Measurements from ENCODE around the gene EHMT1.
"Not testable (repeated sequence)": the region's sequence is repeated elsewhere in the genome, so short reads cannot be mapped to it uniquely, and the experiment has no call there.

Gene EHMT1

GRCh38 chr9:137880976-137881530, 262.2 kb downstream of the EHMT1 start:
- Histone ChIP-seq H3K36me3 (ENCODE audit: control insufficient read depth in 2 of 2, insufficient read depth in 2 of 2, low read length in 2 of 2) (no peaks in the 10 kb centered on the region), H3K27me3 (ENCODE audit: control insufficient read depth in 2 of 2, insufficient read depth in 2 of 2, low read length in 2 of 2) (peaks cover 0 to 10% of the 10 kb centered on the region in 2 donors), H3K4me1 (ENCODE audit: control insufficient read depth in 2 of 2, insufficient read depth in 2 of 2, low read length in 2 of 2) (no peaks in the 10 kb centered on the region), H3K9me3 (ENCODE audit: control insufficient read depth in 2 of 2, low read length in 2 of 2) (no peaks in the 10 kb centered on the region), H3K27ac (ENCODE audit: low read depth in 2 of 2, low read length in 2 of 2) (no peak overlapping the region), H3K9ac (ENCODE audit: low read depth in 1 of 2, low read length in 2 of 2) (no peak overlapping the region), H3K4me3 (ENCODE audit: low read length in 2 of 2) (no peak overlapping the region)

GRCh38 chr9:137881591-137882505, 263.0 kb downstream of the EHMT1 start:
- Histone ChIP-seq H3K27ac (ENCODE audit: low read depth in 2 of 2, low read length in 2 of 2) (no peak overlapping the region), H3K9ac (ENCODE audit: low read depth in 1 of 2, low read length in 2 of 2) (no peak overlapping the region), H3K36me3 (ENCODE audit: control insufficient read depth in 2 of 2, insufficient read depth in 2 of 2, low read length in 2 of 2) (no peaks in the 10 kb centered on the region), H3K27me3 (ENCODE audit: control insufficient read depth in 2 of 2, insufficient read depth in 2 of 2, low read length in 2 of 2) (peaks cover 0 to 10% of the 10 kb centered on the region in 2 donors), H3K4me3 (ENCODE audit: low read length in 2 of 2) (no peak overlapping the region), H3K4me1 (ENCODE audit: control insufficient read depth in 2 of 2, insufficient read depth in 2 of 2, low read length in 2 of 2) (no peaks in the 10 kb centered on the region), H3K9me3 (ENCODE audit: control insufficient read depth in 2 of 2, low read length in 2 of 2) (no peaks in the 10 kb centered on the region)

- peaks cover 0 to 10% of the 10 kb centered on the region in 2 donors for H3K27me3 ChIP-seq (ENCODE audit: control insufficient read depth in 2 of 2, insufficient read depth in 2 of 2, low read length in 2 of 2)
- H3K4me1 ChIP-seq (ENCODE audit: control insufficient read depth in 2 of 2, insufficient read depth in 2 of 2, low read length in 2 of 2), result no peaks in the 10 kb centered on the region
- H3K27ac ChIP-seq (ENCODE audit: low read depth in 2 of 2, low read length in 2 of 2), result no peak overlapping the region
- H3K4me3 ChIP-seq (ENCODE audit: low read length in 2 of 2), result no peak overlapping the region
- H3K36me3 ChIP-seq (ENCODE audit: control insufficient read depth in 2 of 2, insufficient read depth in 2 of 2, low read length in 2 of 2), result no peaks in the 10 kb centered on the region
- H3K9ac ChIP-seq (ENCODE audit: low read depth in 1 of 2, low read length in 2 of 2), result no peak overlapping the region
- no peaks in the 10 kb centered on the region for H3K9me3 ChIP-seq (ENCODE audit: control insufficient read depth in 2 of 2, low read length in 2 of 2)
These were observed 263.7 kb downstream of the EHMT1 start for GRCh38 chr9:137882506-137882821.

- not testable (repeated sequence) for H3K9me3 ChIP-seq (ENCODE audit: control insufficient read depth in 2 of 2, low read length in 2 of 2); H3K27me3 ChIP-seq (ENCODE audit: control insufficient read depth in 2 of 2, insufficient read depth in 2 of 2, low read length in 2 of 2); H3K4me3 ChIP-seq (ENCODE audit: low read length in 2 of 2); H3K36me3 ChIP-seq (ENCODE audit: control insufficient read depth in 2 of 2, insufficient read depth in 2 of 2, low read length in 2 of 2); H3K4me1 ChIP-seq (ENCODE audit: control insufficient read depth in 2 of 2, insufficient read depth in 2 of 2, low read length in 2 of 2); H3K27ac ChIP-seq (ENCODE audit: low read depth in 2 of 2, low read length in 2 of 2); H3K9ac ChIP-seq (ENCODE audit: low read depth in 1 of 2, low read length in 2 of 2)
These were observed 265.2 kb downstream of the EHMT1 start for GRCh38 chr9:137883977-137884376.

GRCh38 chr9:137884547-137884946, 265.7 kb downstream of the EHMT1 start:
- H3K9me3 ChIP-seq (ENCODE audit: control insufficient read depth in 2 of 2, low read length in 2 of 2), result not testable (repeated sequence)

GRCh38 chr9:137885121-137885520, 266.3 kb downstream of the EHMT1 start:
- not testable (repeated sequence) for H3K4me3 ChIP-seq (ENCODE audit: low read length in 2 of 2); H3K4me1 ChIP-seq (ENCODE audit: control insufficient read depth in 2 of 2, insufficient read depth in 2 of 2, low read length in 2 of 2); H3K27ac ChIP-seq (ENCODE audit: low read depth in 2 of 2, low read length in 2 of 2); H3K36me3 ChIP-seq (ENCODE audit: control insufficient read depth in 2 of 2, insufficient read depth in 2 of 2, low read length in 2 of 2); H3K27me3 ChIP-seq (ENCODE audit: control insufficient read depth in 2 of 2, insufficient read depth in 2 of 2, low read length in 2 of 2); H3K9me3 ChIP-seq (ENCODE audit: control insufficient read depth in 2 of 2, low read length in 2 of 2); H3K9ac ChIP-seq (ENCODE audit: low read depth in 1 of 2, low read length in 2 of 2)

More at GRCh38 chr9:137884547-137884946, 265.7 kb downstream of the EHMT1 start:
- not testable (repeated sequence) for H3K4me1 ChIP-seq (ENCODE audit: control insufficient read depth in 2 of 2, insufficient read depth in 2 of 2, low read length in 2 of 2); H3K27ac ChIP-seq (ENCODE audit: low read depth in 2 of 2, low read length in 2 of 2); H3K9ac ChIP-seq (ENCODE audit: low read depth in 1 of 2, low read length in 2 of 2); H3K27me3 ChIP-seq (ENCODE audit: control insufficient read depth in 2 of 2, insufficient read depth in 2 of 2, low read length in 2 of 2); H3K4me3 ChIP-seq (ENCODE audit: low read length in 2 of 2); H3K36me3 ChIP-seq (ENCODE audit: control insufficient read depth in 2 of 2, insufficient read depth in 2 of 2, low read length in 2 of 2)
